Astrocyte of the cerebellum (primary cell): ENCODE measurements around the gene VPS11.

Experiments
- DNase-seq: peaks from one replicate; pipeline ENCODE4 v3.0.0-alpha.2; 2011; ENCODE audit warnings: low read depth
- H3K4me3 ChIP-seq: 2 replicates; pipeline ENCODE4 v1.5.1; 2011; ENCODE audit warnings: mild to moderate bottlenecking, low read depth, low read length, moderate library complexity
- in situ Hi-C: cut with HindIII; loops from 2 replicates; pipeline ENCODE4 v1.10.0; 2017; ENCODE audit warnings: low sequenced_read_pairs
- TF ChIP-seq, protein P1 (sequence below): IDR thresholded peaks from 2 replicates; pipeline ENCODE4 v1.5.1; 2012; ENCODE audit warnings: low read length, low read depth, moderate library complexity, mild to moderate bottlenecking; ENCODE audit errors: missing control alignments

Gene VPS11

GRCh38 chr11:119108146-119108856 lies 40.7 kb downstream of the VPS11 start:
- in situ Hi-C loops = loop anchor here (25.0 kb wide), 1 partner anchor 179 kb away; no protein-coding TSS in a partner anchor
- TF ChIP-seq, protein P1, sequence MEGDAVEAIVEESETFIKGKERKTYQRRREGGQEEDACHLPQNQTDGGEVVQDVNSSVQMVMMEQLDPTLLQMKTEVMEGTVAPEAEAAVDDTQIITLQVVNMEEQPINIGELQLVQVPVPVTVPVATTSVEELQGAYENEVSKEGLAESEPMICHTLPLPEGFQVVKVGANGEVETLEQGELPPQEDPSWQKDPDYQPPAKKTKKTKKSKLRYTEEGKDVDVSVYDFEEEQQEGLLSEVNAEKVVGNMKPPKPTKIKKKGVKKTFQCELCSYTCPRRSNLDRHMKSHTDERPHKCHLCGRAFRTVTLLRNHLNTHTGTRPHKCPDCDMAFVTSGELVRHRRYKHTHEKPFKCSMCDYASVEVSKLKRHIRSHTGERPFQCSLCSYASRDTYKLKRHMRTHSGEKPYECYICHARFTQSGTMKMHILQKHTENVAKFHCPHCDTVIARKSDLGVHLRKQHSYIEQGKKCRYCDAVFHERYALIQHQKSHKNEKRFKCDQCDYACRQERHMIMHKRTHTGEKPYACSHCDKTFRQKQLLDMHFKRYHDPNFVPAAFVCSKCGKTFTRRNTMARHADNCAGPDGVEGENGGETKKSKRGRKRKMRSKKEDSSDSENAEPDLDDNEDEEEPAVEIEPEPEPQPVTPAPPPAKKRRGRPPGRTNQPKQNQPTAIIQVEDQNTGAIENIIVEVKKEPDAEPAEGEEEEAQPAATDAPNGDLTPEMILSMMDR = no peak

GRCh38 chr11:119108857-119109221 lies 41.2 kb downstream of the VPS11 start:
- H3K4me3 ChIP-seq = peak overlapping the region; percentile 76
- TF ChIP-seq, protein P1 = no peak
- in situ Hi-C loops = loop anchor here (25.0 kb wide), 1 partner anchor 178 kb away; no protein-coding TSS in a partner anchor
- no peak for DNase-seq

More at GRCh38 chr11:119108146-119108856, 40.7 kb downstream of the VPS11 start:
- no peak for DNase-seq
- H3K4me3 ChIP-seq = peak overlapping the region; percentile 76

DNA sequence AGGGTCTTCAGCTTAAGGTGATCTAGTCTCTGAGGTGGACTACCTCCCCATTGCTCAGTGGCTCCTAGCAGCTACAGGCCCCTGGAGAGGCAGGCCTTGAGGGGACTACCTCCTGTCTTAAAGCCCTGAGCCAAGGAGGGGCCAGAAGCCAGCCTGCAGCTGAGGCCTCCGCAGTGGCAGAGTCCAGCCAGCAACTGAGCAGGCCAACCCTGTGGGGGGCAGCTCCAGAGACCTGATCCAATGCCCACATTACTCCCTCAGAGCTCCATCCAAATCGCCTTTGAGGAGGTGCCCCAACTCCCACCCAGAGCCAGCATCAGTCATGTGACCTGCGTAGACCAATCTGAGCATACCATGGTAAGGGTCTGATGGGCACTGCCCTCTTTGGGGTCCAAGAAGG lies 42.2 kb downstream of the VPS11 start:
- no peak overlapping the region for H3K4me3 ChIP-seq
- in situ Hi-C loops = loop anchor here (25.0 kb wide), 1 partner anchor 177 kb away; no protein-coding TSS in a partner anchor
- TF ChIP-seq, protein P1 = no peak
- no peak for DNase-seq

DNA sequence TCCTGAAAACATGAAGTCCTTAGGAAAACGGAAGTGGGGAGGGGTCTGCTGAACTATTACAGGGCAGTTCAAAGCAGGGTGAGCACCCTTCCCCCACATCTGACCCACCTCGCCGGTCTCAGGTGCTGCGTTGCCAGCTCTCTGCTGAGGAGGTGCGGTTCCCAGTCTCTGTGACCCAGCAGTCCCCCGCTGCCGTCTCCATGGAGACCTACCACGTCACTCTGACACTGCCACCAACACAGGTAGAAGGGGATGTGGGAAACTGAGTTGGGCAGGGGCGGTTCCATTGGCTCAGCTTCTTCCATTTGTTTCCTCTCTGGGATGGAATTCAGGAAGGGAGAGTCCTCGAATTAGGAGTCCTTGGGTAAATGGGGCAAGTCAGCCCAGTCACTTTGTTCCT lies 42.8 kb downstream of the VPS11 start:
- no peak overlapping the region for H3K4me3 ChIP-seq
- in situ Hi-C loops = loop anchor here (25.0 kb wide), 1 partner anchor 177 kb away; no protein-coding TSS in a partner anchor
- TF ChIP-seq, protein P1 = no peak
- DNase-seq = no peak

- TF ChIP-seq, protein P1 = no peak
- in situ Hi-C loops = loop anchor here (25.0 kb wide), 1 partner anchor 176 kb away; no protein-coding TSS in a partner anchor
- no peak for DNase-seq
Measured at GRCh38 chr11:119111361-119111925, 43.8 kb downstream of the VPS11 start.

GRCh38 chr11:119112314-119113020 lies 44.8 kb downstream of the VPS11 start:
- in situ Hi-C loops = loop anchor here (25.0 kb wide), 1 partner anchor 175 kb away; no protein-coding TSS in a partner anchor
- TF ChIP-seq, protein P1 = no peak
- no peak for DNase-seq
- no peak overlapping the region for H3K4me3 ChIP-seq

More at GRCh38 chr11:119111361-119111925, 43.8 kb downstream of the VPS11 start:
- no peak overlapping the region for H3K4me3 ChIP-seq
